Hematopoietic multipotent progenitor cell treated with erythropoietin and hydrocortisone succinate and interleukin-3 and kit ligand, for 6 days (in vitro differentiated cells): Measurements from ENCODE around the gene USP32.
"Not testable (repeated sequence)": the region's sequence is repeated elsewhere in the genome, so short reads cannot be mapped to it uniquely, and the experiment has no call there.

Source experiments
- DNase-seq: peaks from one replicate; pipeline ENCODE4 v3.0.0-alpha.2; 2015

USP32 gene

GRCh38 chr17:60369727-60370126 lies 22.2 kb downstream of the USP32 start:
- no peak for DNase-seq

- DNase-seq = no peak
Observed at GRCh38 chr17:60363700-60364405, 28.1 kb downstream of the USP32 start.

- no peak for DNase-seq
Observed at GRCh38 chr17:60362329-60362728, 29.6 kb downstream of the USP32 start.

- peak; percentile 93 for DNase-seq
Observed at GRCh38 chr17:60361889-60362288, 30.0 kb downstream of the USP32 start.

- no peak for DNase-seq
Observed at GRCh38 chr17:60359415-60359814, 32.5 kb downstream of the USP32 start.

DNA sequence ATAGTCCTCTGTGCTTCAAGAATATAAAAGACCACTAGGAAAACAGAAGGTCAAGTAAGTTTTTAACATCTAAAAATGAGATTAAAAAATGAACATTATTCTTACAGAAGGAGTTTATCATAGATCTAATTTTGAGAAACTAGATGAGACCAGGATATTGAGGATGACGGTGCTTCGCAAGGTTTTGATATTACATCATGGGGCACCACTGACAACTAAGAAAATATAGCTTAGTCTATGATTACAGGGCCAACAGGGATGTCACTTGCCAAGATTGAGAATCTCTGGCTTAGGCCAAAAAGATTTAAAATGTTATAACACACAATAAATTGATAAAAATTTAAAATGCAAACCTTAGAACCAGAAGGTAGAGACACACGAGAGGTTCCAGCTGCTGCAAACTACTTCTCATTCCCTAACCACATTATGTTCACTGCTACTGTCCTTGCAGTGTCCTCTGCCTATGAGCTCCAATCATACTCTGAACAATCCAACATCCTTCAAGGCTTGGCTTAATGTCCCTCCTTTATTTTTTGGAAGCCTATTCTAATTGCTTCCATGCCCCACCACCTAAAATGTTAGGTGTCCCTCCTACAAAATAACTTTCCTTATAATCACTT lies 33.2 kb downstream of the USP32 start:
- no peak for DNase-seq

DNA sequence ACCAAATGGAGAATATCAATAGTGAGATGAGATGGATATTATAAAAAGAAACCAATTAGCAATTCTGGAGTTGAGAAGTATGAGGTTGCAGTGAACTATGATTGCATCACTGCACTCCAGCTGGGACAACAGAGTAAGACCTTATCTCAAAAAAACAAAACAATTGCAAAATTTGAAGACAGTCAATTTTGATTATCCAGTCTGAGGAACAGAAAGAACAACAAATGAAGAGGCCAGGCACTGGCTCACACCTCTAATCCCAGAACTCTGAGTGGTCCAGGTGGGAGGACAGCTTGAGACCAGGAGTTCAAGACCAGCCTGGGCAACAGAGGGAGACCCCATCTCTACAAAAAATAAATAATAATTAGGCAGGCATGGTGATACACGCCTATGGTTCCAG lies 35.0 kb downstream of the USP32 start:
- DNase-seq = peak; percentile 48

GRCh38 chr17:60355663-60356594 lies 36.0 kb downstream of the USP32 start:
- no peak for DNase-seq

DNA sequence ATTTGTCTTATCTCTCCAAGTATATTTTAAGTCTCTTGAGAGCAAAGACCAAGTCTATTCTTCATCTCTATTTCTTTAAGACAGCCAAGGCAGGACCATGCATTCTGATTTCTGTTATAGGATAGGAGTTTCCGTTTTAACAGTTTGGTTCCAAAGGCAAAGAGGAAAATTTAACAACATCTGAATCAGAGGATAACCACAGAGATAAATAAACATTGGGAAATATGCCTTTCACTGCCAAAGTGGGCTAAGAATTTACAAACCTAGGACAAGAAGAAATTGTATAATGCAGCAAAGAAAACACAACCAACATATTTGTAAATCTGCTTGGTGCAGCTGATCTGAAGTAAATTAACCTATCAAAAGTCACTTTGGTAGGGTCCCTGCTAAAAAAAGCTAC lies 37.7 kb downstream of the USP32 start:
- no peak for DNase-seq

GRCh38 chr17:60353773-60354172 lies 38.2 kb downstream of the USP32 start:
- DNase-seq = no peak

GRCh38 chr17:60352569-60352968 lies 39.4 kb downstream of the USP32 start:
- DNase-seq = no peak

DNA sequence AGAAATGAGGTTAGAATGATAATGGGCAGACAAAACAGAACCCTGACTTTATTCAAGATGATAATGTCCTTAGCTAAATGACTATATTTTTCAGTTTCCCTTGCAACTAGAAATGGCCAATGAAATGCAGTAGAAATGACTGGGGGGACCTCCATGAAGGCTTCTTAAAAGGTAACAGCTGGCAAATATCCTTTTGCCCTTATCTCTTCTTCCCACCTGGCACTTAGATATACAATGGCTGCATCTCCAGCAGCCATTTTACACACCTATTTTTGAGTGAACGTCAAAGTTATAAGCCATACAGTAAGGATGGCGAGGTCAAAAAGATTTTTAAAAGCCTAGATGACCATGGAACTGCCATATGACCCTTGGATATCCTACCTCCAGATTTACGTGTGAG lies 39.9 kb downstream of the USP32 start:
- DNase-seq = peak; percentile 47

GRCh38 chr17:60351012-60351695 lies 40.8 kb downstream of the USP32 start:
- DNase-seq = no peak

- DNase-seq = peak; percentile 67
Observed at GRCh38 chr17:60348616-60349015, 43.3 kb downstream of the USP32 start.

DNA sequence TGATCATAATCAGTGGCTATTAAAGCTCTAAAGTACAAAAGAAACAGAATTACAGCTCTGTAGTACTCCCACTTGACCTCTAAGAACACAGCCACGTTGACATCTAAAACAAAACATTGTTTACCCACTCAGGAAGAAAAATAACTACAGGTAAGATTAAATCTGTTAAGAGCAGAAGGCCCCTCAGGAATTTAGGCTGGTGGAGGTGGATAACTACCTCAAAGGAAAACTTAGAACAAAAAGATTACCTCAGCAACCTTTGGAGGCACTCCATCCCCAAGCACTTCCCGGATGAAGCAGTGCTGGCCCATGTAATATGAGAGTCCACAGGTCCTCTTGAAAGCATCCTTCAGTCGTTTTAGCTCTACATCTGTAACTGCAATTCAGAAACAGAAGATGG lies 46.7 kb downstream of the USP32 start:
- no peak for DNase-seq

- DNase-seq = not testable (repeated sequence)
Observed at GRCh38 chr17:60342492-60342891, 49.4 kb downstream of the USP32 start.

- DNase-seq = no peak
Observed at GRCh38 chr17:60335289-60335688, 56.6 kb downstream of the USP32 start.

GRCh38 chr17:60333628-60334031 lies 58.3 kb downstream of the USP32 start:
- DNase-seq = no peak

DNA sequence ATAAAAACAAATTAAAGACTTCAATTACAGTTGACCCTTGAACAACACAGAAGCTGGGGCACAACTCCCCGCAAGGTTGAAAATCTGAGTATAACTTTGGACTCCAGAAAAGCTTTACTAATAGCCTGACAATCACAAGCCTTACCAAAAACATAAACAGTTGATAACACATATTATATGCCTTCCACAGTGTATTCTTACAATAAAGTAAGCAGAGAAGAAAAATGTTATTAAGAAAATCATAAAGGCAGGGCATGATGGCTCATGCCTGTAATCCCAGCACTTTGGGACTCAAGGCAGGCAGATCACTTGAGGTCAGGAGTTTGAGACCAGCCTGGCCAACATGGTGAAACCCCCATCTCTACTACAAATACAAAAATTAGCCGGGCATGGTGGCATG lies 58.9 kb downstream of the USP32 start:
- DNase-seq = not testable (repeated sequence)

- no peak for DNase-seq
Observed at GRCh38 chr17:60332574-60332973, 59.4 kb downstream of the USP32 start.

- DNase-seq = no peak
Observed at GRCh38 chr17:60330731-60331130, 61.2 kb downstream of the USP32 start.

DNA sequence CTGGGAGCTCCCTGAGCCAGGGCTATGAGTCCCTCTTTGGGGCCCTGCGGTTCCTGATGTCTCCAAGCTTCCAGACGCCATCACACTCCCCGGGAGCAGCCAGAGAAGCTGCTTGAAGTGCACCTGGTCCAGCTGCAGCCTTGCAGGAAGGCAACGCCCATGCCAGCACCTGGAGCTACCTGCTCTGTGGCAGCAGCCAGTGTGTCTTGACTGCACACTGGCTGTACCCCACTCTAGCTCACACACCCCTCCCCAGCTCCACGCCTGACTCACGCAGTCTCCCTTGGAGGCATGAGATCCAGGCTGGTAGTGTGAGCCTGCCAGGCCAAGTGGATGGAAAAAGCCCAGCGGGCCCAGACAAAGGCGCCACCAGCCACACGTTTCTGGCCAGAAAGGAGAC lies 63.3 kb downstream of the USP32 start:
- DNase-seq = no peak

- DNase-seq = no peak
Observed at GRCh38 chr17:60327901-60328273, 64.0 kb downstream of the USP32 start.
